NB4 (cell line): ENCODE measurements around the gene CREBBP.

Experiments
- DNase-seq: peaks from one replicate; pipeline ENCODE4 v3.0.0; 2010; ENCODE audit warnings: low read depth
- H3K4me3 ChIP-seq: one replicate; pipeline ENCODE4 v1.5.1; 2011; ENCODE audit warnings: mild to moderate bottlenecking, low read depth, low read length, moderate library complexity
- CTCF ChIP-seq: IDR thresholded peaks from one replicate; pipeline ENCODE4 v1.5.1; 2012; ENCODE audit warnings: low read depth, low read length
- MAX ChIP-seq: IDR thresholded peaks from 2 replicates; pipeline ENCODE4 v1.6.1; 2011; ENCODE audit warnings: low read depth, low read length
- MYC ChIP-seq: IDR thresholded peaks from 2 replicates; pipeline ENCODE4 v1.6.1; 2011; ENCODE audit warnings: low read depth, low read length
- POLR2A ChIP-seq: IDR thresholded peaks from 2 replicates; pipeline ENCODE4 v1.6.1; 2011; ENCODE audit warnings: mild to moderate bottlenecking; ENCODE audit not compliant: insufficient read length; ENCODE audit errors: extremely low read depth

Gene CREBBP

GRCh38 chr16:3841729-3842508 lies 38.6 kb downstream of the CREBBP start:
- H3K4me3 ChIP-seq, result no peak overlapping the region
- TF ChIP-seq MAX, result no peak
- TF ChIP-seq CTCF, result no peak
- no peak for TF ChIP-seq POLR2A
- no peak for TF ChIP-seq MYC
- DNase-seq, result no peak

GRCh38 chr16:3839402-3840184 lies 40.9 kb downstream of the CREBBP start:
- no peak for TF ChIP-seq POLR2A
- no peak for TF ChIP-seq CTCF
- no peak for TF ChIP-seq MAX
- no peak for TF ChIP-seq MYC
- H3K4me3 ChIP-seq, result no peak overlapping the region
- no peak for DNase-seq

GRCh38 chr16:3838600-3839401 lies 41.7 kb downstream of the CREBBP start:
- H3K4me3 ChIP-seq, result no peak overlapping the region
- TF ChIP-seq MYC (no peak), POLR2A (no peak), CTCF (no peak), MAX (no peak)
- no peak for DNase-seq

GRCh38 chr16:3837851-3838586 lies 42.5 kb downstream of the CREBBP start:
- no peak for TF ChIP-seq MAX
- no peak for TF ChIP-seq POLR2A
- no peak for TF ChIP-seq CTCF
- no peak for TF ChIP-seq MYC
- no peak overlapping the region for H3K4me3 ChIP-seq
- no peak for DNase-seq

- TF ChIP-seq MYC, result no peak
- TF ChIP-seq CTCF, result no peak
- no peak for TF ChIP-seq POLR2A
- no peak for TF ChIP-seq MAX
- DNase-seq, result no peak
- H3K4me3 ChIP-seq, result no peak overlapping the region
These were observed 43.9 kb downstream of the CREBBP start for GRCh38 chr16:3836641-3837040.
